ENCODE measurements around the gene RNF223. TPM values are rescaled to one million over a fixed set of nuclear protein-coding genes. Genes with fewer than 3 reads are reported as not detected.

Gene RNF223
- total RNA-seq, 1 experiment from 2014 or later = not detected

DNA sequence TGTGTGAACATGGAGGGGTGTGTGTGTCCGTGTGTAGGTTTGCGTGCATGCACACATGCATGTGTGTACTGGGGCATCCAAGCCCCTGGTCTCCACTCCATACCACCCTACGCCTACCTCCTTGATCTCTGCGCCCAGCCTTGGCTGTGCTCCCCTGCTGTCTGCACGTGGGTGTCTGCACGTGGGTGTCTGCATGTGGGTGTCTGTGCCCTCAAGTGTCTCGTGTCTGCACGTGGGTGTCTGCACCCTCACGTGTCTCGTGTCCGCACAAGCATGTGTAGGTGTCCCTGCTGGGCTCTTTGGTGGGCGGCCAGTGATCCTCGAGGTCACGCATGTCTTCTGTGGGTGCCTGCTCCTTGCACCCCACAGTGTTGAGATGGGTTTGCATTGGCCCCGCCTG is 21.1 kb downstream of the RNF223 start:
- no peak for ATAC-seq
- ChIA-PET POLR2A (no interaction called here), CTCF (no interaction called here)
- H3K27me3 Mint-ChIP-seq (ENCODE audit: low read depth) = peaks cover 12% of the 10 kb centered on the region
- no peak overlapping the region for H3K27ac Mint-ChIP-seq
- no peaks in the 10 kb centered on the region for H3K4me1 Mint-ChIP-seq
- H3K4me3 Mint-ChIP-seq = no peak overlapping the region
- DNase-seq (ENCODE audit: low spot score) = no peak
- peaks cover 6% of the 10 kb centered on the region for H3K9me3 Mint-ChIP-seq
- TF ChIP-seq, protein P1, sequence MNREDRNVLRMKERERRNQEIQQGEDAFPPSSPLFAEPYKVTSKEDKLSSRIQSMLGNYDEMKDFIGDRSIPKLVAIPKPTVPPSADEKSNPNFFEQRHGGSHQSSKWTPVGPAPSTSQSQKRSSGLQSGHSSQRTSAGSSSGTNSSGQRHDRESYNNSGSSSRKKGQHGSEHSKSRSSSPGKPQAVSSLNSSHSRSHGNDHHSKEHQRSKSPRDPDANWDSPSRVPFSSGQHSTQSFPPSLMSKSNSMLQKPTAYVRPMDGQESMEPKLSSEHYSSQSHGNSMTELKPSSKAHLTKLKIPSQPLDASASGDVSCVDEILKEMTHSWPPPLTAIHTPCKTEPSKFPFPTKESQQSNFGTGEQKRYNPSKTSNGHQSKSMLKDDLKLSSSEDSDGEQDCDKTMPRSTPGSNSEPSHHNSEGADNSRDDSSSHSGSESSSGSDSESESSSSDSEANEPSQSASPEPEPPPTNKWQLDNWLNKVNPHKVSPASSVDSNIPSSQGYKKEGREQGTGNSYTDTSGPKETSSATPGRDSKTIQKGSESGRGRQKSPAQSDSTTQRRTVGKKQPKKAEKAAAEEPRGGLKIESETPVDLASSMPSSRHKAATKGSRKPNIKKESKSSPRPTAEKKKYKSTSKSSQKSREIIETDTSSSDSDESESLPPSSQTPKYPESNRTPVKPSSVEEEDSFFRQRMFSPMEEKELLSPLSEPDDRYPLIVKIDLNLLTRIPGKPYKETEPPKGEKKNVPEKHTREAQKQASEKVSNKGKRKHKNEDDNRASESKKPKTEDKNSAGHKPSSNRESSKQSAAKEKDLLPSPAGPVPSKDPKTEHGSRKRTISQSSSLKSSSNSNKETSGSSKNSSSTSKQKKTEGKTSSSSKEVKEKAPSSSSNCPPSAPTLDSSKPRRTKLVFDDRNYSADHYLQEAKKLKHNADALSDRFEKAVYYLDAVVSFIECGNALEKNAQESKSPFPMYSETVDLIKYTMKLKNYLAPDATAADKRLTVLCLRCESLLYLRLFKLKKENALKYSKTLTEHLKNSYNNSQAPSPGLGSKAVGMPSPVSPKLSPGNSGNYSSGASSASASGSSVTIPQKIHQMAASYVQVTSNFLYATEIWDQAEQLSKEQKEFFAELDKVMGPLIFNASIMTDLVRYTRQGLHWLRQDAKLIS (CRISPR knock-in tag; IDR thresholded peaks at IDR 0.05; ENCODE audit: borderline replicate concordance) = no peak
- TF ChIP-seq SP1 (CRISPR knock-in tag; conservative IDR thresholded peaks at IDR 0.05) (no peak), TCF7 (CRISPR knock-in tag; IDR thresholded peaks at IDR 0.05; ENCODE audit: low read depth) (no peak), USF2 (CRISPR knock-in tag; IDR thresholded peaks at IDR 0.05) (no peak), NR2C2 (CRISPR knock-in tag; IDR thresholded peaks at IDR 0.05) (no peak), EMX1 (CRISPR knock-in tag; IDR thresholded peaks at IDR 0.05) (no peak), CTCF (IDR thresholded peaks at IDR 0.05) (no peak), ERG (CRISPR knock-in tag; IDR thresholded peaks at IDR 0.05) (no peak), PRRX2 (CRISPR knock-in tag; IDR thresholded peaks at IDR 0.05) (no peak), ZNF232 (CRISPR knock-in tag; IDR thresholded peaks at IDR 0.05) (no peak), ESRRA (CRISPR knock-in tag; IDR thresholded peaks at IDR 0.05; ENCODE audit: borderline replicate concordance) (no peak), ZNF121 (CRISPR knock-in tag; IDR thresholded peaks at IDR 0.05) (no peak), ZNF263 (CRISPR knock-in tag; IDR thresholded peaks at IDR 0.05; ENCODE audit: low read depth) (no peak), GTF2I (CRISPR knock-in tag; conservative IDR thresholded peaks at IDR 0.05) (no peak)
- TF ChIP-seq, protein P2, sequence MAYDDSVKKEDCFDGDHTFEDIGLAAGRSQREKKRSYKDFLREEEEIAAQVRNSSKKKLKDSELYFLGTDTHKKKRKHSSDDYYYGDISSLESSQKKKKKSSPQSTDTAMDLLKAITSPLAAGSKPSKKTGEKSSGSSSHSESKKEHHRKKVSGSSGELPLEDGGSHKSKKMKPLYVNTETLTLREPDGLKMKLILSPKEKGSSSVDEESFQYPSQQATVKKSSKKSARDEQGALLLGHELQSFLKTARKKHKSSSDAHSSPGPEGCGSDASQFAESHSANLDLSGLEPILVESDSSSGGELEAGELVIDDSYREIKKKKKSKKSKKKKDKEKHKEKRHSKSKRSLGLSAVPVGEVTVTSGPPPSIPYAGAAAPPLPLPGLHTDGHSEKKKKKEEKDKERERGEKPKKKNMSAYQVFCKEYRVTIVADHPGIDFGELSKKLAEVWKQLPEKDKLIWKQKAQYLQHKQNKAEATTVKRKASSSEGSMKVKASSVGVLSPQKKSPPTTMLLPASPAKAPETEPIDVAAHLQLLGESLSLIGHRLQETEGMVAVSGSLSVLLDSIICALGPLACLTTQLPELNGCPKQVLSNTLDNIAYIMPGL (CRISPR knock-in tag; IDR thresholded peaks at IDR 0.05) = no peak
- TF ChIP-seq, protein P3, sequence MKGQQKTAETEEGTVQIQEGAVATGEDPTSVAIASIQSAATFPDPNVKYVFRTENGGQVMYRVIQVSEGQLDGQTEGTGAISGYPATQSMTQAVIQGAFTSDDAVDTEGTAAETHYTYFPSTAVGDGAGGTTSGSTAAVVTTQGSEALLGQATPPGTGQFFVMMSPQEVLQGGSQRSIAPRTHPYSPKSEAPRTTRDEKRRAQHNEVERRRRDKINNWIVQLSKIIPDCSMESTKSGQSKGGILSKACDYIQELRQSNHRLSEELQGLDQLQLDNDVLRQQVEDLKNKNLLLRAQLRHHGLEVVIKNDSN (CRISPR knock-in tag; IDR thresholded peaks at IDR 0.05) = no peak
- TF ChIP-seq, protein P4, sequence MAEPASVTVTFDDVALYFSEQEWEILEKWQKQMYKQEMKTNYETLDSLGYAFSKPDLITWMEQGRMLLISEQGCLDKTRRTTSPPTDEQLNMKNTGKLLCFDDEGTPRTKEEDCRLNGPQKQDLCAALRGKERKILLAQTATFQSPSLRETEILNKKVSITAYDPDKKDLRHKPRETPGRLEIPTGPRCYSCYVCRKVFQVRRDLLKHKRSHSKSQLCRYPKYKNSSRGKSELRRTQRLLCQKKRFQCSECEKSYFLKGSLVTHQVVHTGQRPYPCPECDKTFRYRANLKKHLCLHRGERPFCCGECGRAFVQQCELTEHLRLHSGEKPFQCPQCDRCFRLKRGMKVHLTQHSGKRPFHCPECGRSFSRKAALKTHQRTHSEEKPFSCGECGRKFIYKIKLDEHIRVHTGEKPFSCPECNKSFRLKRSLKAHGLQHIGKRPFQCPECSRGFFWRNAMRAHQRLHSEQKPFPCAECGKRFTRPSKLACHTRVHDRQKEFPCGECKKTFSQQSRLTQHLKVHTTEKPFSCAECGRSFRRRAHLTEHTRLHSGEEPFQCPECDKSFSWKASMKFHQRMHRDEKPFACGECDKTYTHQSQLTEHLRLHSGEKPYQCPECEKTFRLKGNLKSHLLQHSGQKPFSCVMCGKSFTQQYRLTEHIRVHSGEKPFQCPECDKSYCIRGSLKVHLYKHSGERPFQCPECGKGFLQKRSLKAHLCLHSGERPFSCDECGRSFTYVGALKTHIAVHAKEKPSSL (CRISPR knock-in tag; conservative IDR thresholded peaks at IDR 0.05) = no peak
- TF ChIP-seq, protein P5, sequence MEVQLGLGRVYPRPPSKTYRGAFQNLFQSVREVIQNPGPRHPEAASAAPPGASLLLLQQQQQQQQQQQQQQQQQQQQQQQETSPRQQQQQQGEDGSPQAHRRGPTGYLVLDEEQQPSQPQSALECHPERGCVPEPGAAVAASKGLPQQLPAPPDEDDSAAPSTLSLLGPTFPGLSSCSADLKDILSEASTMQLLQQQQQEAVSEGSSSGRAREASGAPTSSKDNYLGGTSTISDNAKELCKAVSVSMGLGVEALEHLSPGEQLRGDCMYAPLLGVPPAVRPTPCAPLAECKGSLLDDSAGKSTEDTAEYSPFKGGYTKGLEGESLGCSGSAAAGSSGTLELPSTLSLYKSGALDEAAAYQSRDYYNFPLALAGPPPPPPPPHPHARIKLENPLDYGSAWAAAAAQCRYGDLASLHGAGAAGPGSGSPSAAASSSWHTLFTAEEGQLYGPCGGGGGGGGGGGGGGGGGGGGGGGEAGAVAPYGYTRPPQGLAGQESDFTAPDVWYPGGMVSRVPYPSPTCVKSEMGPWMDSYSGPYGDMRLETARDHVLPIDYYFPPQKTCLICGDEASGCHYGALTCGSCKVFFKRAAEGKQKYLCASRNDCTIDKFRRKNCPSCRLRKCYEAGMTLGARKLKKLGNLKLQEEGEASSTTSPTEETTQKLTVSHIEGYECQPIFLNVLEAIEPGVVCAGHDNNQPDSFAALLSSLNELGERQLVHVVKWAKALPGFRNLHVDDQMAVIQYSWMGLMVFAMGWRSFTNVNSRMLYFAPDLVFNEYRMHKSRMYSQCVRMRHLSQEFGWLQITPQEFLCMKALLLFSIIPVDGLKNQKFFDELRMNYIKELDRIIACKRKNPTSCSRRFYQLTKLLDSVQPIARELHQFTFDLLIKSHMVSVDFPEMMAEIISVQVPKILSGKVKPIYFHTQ (CRISPR knock-in tag; IDR thresholded peaks at IDR 0.05) = no peak
- TF ChIP-seq, protein P6, sequence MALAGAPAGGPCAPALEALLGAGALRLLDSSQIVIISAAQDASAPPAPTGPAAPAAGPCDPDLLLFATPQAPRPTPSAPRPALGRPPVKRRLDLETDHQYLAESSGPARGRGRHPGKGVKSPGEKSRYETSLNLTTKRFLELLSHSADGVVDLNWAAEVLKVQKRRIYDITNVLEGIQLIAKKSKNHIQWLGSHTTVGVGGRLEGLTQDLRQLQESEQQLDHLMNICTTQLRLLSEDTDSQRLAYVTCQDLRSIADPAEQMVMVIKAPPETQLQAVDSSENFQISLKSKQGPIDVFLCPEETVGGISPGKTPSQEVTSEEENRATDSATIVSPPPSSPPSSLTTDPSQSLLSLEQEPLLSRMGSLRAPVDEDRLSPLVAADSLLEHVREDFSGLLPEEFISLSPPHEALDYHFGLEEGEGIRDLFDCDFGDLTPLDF (CRISPR knock-in tag; IDR thresholded peaks at IDR 0.05) = no peak
- H3K36me3 Mint-ChIP-seq = peaks cover 17% of the 10 kb centered on the region
